ENCODE results near the gene AFTPH. TPM values are rescaled to one million over a fixed set of nuclear protein-coding genes. Genes with fewer than 3 reads are reported as not detected.
A peak's percentile ranks its signal among the peaks of the same experiment; 100 is the strongest.

AFTPH gene
- total RNA-seq, 1 donor from 2014 or later: 33.4 TPM

DNA sequence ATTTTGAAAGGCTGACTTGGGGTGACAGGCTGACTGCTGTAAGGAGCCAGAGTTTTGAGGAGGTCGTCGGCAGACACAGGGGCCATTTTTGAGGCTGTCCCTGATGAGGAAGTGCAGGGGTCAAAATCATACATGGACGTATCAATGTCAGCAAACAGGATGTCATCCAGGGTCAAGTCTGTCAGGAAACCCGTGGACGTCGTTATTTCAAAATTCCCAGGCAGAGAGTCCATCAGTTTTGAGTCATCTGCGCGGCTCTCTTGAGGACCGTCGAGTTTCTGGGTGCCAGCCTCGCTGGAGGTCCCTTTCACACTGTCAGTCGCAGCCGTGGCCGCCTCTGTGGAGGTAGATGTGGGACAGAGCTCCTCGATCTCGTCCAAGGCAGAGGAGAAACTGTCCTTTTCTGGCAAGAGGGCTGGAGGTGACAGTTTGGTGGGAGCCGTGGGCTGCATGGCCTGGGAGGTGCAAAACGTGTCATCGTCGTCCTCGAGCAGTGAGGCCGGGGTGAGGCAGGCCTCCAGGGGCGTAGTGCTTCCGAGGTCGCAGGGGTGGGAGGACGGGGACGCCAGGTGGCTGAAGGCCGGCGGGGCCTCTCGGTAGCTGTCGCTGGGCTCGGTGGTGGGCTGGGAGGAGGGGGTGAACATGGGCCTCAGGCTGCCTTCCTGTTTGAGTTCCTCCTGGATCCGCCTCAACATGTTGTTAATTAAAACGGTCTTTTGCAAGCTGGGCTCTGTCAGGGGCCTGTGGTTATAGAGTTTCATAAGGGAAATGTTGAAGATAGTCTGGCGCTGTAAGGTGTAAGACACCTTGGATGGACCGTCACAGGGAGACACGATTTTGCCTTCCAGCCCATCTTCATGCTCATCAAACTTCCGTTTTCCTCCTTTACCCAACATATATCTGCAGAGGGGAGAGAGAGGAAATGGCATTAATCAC lies 112.1 kb downstream of the AFTPH start:
- Histone ChIP-seq H3K9me3 (no peaks in the 10 kb centered on the region), H3K4me3 (no peak overlapping the region), H3K36me3 (peaks cover 0 to 11% of the 10 kb centered on the region in 2 donors), H3K27me3 (no peaks in the 10 kb centered on the region), H3K4me1 (peaks cover 78% of the 10 kb centered on the region), H3K27ac (no peak overlapping the region)
- DNase-seq (ENCODE audit: extremely low spot score in 2 of 2): no peak
- intact Hi-C loops (cut with DNase I): no loop called here
- no peak for TF ChIP-seq POLR2A (IDR thresholded peaks at IDR 0.05)
- TF ChIP-seq, protein P1, sequence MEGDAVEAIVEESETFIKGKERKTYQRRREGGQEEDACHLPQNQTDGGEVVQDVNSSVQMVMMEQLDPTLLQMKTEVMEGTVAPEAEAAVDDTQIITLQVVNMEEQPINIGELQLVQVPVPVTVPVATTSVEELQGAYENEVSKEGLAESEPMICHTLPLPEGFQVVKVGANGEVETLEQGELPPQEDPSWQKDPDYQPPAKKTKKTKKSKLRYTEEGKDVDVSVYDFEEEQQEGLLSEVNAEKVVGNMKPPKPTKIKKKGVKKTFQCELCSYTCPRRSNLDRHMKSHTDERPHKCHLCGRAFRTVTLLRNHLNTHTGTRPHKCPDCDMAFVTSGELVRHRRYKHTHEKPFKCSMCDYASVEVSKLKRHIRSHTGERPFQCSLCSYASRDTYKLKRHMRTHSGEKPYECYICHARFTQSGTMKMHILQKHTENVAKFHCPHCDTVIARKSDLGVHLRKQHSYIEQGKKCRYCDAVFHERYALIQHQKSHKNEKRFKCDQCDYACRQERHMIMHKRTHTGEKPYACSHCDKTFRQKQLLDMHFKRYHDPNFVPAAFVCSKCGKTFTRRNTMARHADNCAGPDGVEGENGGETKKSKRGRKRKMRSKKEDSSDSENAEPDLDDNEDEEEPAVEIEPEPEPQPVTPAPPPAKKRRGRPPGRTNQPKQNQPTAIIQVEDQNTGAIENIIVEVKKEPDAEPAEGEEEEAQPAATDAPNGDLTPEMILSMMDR (IDR thresholded peaks at IDR 0.05): no peak
- no peak for TF ChIP-seq POLR2AphosphoS5 (IDR thresholded peaks at IDR 0.05; ENCODE audit: insufficient read depth in 1 of 2, low read depth in 1 of 2)

DNA sequence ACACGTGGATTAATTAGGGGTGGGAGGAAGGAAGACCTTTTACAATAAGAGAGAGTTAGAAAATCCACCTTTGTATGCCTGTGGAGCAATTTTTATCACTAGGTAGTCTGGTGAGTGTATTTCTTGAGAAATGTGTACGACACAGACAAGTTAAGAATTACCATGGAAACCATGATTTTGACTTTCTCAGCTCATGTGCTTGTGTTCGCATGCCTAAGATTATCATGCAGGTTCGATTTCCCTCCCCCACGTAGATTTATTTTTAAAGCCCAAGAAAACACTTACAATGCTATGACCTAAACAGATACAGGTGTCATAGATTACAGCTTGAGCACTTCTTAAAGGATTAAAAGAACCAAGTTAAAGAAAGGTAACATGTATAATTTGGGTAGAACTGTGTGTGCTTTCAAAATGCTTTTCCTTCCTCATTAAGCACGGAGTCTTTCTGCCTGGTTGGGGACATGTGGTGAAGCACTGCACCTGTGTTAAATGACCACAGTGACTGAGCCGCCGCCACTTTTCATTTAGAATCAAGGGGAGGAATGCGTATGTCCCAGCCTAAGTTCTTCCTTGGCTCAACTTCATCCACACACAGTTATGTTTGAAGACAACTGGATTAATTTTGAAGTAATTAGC lies 113.0 kb downstream of the AFTPH start:
- Histone ChIP-seq H3K27ac (no peak overlapping the region), H3K4me1 (peaks cover 86% of the 10 kb centered on the region)
- DNase-seq (ENCODE audit: extremely low spot score in 2 of 2): no peak

DNA sequence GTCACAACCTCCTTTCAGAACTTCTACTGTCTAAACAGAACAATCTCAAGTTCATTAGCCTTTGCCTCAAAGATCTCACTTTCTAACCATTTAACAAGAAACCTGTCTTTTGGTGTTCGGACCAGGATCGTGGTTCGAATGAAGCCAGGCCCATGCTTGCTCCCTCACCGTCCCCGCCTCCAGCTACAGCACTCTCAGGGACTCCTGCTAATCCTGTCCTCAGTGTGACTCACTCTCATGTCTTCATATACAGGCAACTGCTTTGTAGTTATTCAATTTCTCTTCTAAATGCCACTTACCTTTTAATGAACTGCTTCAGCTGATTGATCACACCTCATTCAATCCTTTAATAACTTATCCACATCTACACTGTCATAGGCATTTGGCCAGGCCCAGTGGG lies 113.8 kb downstream of the AFTPH start:
- peaks cover 90% of the 10 kb centered on the region for H3K4me1 ChIP-seq
- H3K9me3 ChIP-seq: no peaks in the 10 kb centered on the region
- no peak for TF ChIP-seq POLR2A (IDR thresholded peaks at IDR 0.05)
- TF ChIP-seq, protein P1 (IDR thresholded peaks at IDR 0.05): no peak
- TF ChIP-seq POLR2AphosphoS5 (IDR thresholded peaks at IDR 0.05; ENCODE audit: insufficient read depth in 1 of 2, low read depth in 1 of 2): no peak
- H3K4me3 ChIP-seq: no peak overlapping the region
- H3K36me3 ChIP-seq: peaks cover 0 to 11% of the 10 kb centered on the region in 2 donors
- DNase-seq (ENCODE audit: extremely low spot score in 2 of 2): no peak
- no peak overlapping the region for H3K27ac ChIP-seq
- intact Hi-C loops (cut with DNase I): no loop called here
- H3K27me3 ChIP-seq: no peaks in the 10 kb centered on the region

More for the DNA sequence above, 113.0 kb downstream of the AFTPH start:
- intact Hi-C loops (cut with DNase I): no loop called here
- H3K36me3 ChIP-seq: peaks cover 0 to 11% of the 10 kb centered on the region in 2 donors
- no peaks in the 10 kb centered on the region for H3K27me3 ChIP-seq
- H3K4me3 ChIP-seq: no peak overlapping the region
- no peaks in the 10 kb centered on the region for H3K9me3 ChIP-seq
- no peak for TF ChIP-seq POLR2A (IDR thresholded peaks at IDR 0.05)
- TF ChIP-seq, protein P1 (IDR thresholded peaks at IDR 0.05): no peak
- TF ChIP-seq POLR2AphosphoS5 (IDR thresholded peaks at IDR 0.05; ENCODE audit: insufficient read depth in 1 of 2, low read depth in 1 of 2): no peak

DNA sequence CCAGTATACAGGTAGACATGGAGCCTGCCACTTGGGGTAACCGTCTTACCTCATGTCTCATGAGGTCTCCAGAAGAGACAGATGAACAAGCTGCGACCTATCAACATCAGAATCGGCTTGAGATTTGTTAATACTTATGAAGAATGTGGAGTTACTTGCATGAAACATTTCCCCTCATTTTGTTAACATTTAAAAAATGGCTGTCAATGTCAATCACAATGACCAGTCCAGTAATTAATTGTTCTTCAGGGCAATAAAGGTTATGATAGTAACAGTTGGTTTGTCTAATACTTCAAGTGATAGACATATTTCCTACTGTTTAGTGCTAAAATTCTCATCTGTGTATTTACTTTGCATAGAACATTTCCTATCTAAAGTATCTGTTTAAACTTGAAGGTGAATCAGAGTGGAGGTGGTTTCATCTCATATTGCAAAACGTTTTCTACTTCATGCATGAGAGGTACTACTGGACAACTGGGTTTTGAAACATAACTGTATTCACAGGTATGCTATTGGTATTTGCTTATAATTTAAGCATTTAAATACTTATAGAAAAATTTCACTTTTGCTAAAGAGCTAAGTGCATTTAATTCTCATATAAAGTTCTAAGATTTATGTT lies 114.5 kb downstream of the AFTPH start:
- no peaks in the 10 kb centered on the region for H3K27me3 ChIP-seq
- no peak for DNase-seq (ENCODE audit: extremely low spot score in 2 of 2)
- intact Hi-C loops (cut with DNase I): no loop called here
- peaks cover 89% of the 10 kb centered on the region for H3K4me1 ChIP-seq
- H3K27ac ChIP-seq: no peak overlapping the region
- H3K36me3 ChIP-seq: peaks cover 0 to 11% of the 10 kb centered on the region in 2 donors
- no peak overlapping the region for H3K4me3 ChIP-seq
- H3K9me3 ChIP-seq: no peaks in the 10 kb centered on the region
- TF ChIP-seq POLR2A (IDR thresholded peaks at IDR 0.05) (no peak), POLR2AphosphoS5 (IDR thresholded peaks at IDR 0.05; ENCODE audit: insufficient read depth in 1 of 2, low read depth in 1 of 2) (peak in 1 of 2 donors; percentile 14)

DNA sequence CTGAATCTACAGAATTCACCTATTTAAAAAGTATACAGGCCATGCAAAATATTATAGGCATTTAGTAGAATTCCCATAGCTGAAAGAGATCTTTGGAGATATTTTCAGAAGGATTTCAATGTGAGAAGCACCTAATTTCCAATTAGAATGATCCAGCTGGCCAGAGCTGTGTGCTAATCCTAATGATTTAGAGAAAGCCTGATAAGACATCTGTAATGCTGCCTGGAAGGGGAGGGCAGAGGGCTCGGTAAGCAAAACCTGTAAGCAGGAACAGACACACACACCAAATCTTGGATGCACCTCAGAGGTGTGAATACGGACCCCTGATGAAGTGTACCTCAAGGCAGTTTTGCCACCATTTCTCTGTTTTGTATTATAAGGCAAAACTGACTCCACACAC lies 115.6 kb downstream of the AFTPH start:
- Histone ChIP-seq H3K27ac (peak overlapping the region; percentile 21), H3K9me3 (no peaks in the 10 kb centered on the region), H3K36me3 (peaks cover 0 to 7% of the 10 kb centered on the region in 2 donors), H3K27me3 (no peaks in the 10 kb centered on the region), H3K4me1 (peaks cover 86% of the 10 kb centered on the region), H3K4me3 (no peak overlapping the region)
- DNase-seq (ENCODE audit: extremely low spot score in 2 of 2): no peak
- intact Hi-C loops (cut with DNase I): no loop called here
- no peak for TF ChIP-seq POLR2A (IDR thresholded peaks at IDR 0.05)
- no peak for TF ChIP-seq POLR2AphosphoS5 (IDR thresholded peaks at IDR 0.05; ENCODE audit: insufficient read depth in 1 of 2, low read depth in 1 of 2)
- TF ChIP-seq, protein P1 (IDR thresholded peaks at IDR 0.05): no peak

Data from vagina (tissue), 2 donors.